Gastroesophageal sphincter (tissue), 3 donors: ENCODE data around the gene CKAP4.

Source experiments
- POLR2AphosphoS5 ChIP-seq: sonication (generic); formaldehyde crosslinking; IDR thresholded peaks from one replicate; pipeline ENCODE4 v1.6.1; 2017; ENCODE audit warnings: antibody characterized with exemption
- TF ChIP-seq, protein P1 (sequence below), 4 experiments: fragments of 200-600 bp in 2 of 4; fragments of 450-650 bp in 2 of 4; sonication (generic) in 1 of 4; IDR thresholded peaks; one replicate each; pipeline ENCODE4 v1.5.1; 2017 to 2019; ENCODE audit warnings: antibody characterized with exemption in 4 of 4, mild to moderate bottlenecking in 2 of 4, moderate library complexity in 2 of 4

DNA sequence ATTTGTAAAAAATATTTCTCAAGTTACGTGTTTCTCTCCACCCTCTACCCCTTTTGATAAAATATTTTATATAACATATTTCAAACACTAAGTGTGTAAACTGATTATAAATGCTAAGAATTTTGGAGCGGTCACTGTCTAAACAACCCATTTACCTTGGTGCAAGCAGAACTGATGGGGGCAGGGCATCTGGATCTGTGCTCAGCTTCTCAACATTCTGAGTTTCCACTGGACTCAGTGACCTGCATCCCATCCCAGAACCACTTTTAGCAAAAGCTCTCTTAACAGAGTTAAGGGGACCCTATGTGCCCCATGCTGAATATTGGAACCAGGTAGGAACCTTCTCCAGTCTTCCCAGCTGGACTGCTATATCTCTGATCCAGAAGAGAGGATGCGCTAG, 53.5 kb downstream of the CKAP4 start:
- TF ChIP-seq, protein P1, sequence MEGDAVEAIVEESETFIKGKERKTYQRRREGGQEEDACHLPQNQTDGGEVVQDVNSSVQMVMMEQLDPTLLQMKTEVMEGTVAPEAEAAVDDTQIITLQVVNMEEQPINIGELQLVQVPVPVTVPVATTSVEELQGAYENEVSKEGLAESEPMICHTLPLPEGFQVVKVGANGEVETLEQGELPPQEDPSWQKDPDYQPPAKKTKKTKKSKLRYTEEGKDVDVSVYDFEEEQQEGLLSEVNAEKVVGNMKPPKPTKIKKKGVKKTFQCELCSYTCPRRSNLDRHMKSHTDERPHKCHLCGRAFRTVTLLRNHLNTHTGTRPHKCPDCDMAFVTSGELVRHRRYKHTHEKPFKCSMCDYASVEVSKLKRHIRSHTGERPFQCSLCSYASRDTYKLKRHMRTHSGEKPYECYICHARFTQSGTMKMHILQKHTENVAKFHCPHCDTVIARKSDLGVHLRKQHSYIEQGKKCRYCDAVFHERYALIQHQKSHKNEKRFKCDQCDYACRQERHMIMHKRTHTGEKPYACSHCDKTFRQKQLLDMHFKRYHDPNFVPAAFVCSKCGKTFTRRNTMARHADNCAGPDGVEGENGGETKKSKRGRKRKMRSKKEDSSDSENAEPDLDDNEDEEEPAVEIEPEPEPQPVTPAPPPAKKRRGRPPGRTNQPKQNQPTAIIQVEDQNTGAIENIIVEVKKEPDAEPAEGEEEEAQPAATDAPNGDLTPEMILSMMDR (IDR thresholded peaks at IDR 0.05), result no peak
- no peak for TF ChIP-seq POLR2AphosphoS5
